Heart left ventricle (tissue), 13 donors: ENCODE results near the gene FTCDNL1.

Experiments
- CTCF ChIP-seq, 12 donors: fragments of 200-600 bp; sonication (generic) in 4 of 12; IDR thresholded peaks; one replicate each; pipeline versions ENCODE4 v1.5.0 to v1.8.0; 2018 to 2022; ENCODE audit warnings: antibody characterized with exemption in 12 of 12, mild to moderate bottlenecking in 5 of 12
- POLR2A ChIP-seq, 2 donors: fragments of 450-650 bp; IDR thresholded peaks; one replicate each; pipeline ENCODE4 v1.6.1; 2017; ENCODE audit warnings: antibody characterized with exemption in 2 of 2, mild to moderate bottlenecking in 2 of 2, moderate library complexity in 2 of 2
- donor health status: ischemic (EF 13 %, LVEDD 7.1; RV severe dilation, severe dysfunction).
- donor health status: DM: no; HTN: yes; CAD: no.
- donor health status: DM: no; HTN: no; CAD: no.
- donor health status: ischemic (EF 25% LVEDD 6.9; RV normal size, moderate dysfunction).
- donor health status: ischemic (EF 25% LVEDD 5.7; RV mildly dilated, moderate dysfunction).
- donor health status: ischemic (EF 35%, LVEDD 5.7; RV mildly dilated, moderate dysfunction).
- donor health status: nonischemic (EF 11% LVEDD 7.7; RV severe dilation, severe dysfunction).
- donor health status: DM: yes; HTN: yes; CAD: no.
- donor health status: PGD.
- donor health status: ischemic (EF 29% LVEDD 5.4; RV normal size, mild dysfunction).
- donor health status: nonischemic (EF 23%, LVEDD 6.1; RV moderate dilation, normal function).

- TF ChIP-seq CTCF (IDR thresholded peaks at IDR 0.05) (no peak), POLR2A (IDR thresholded peaks at IDR 0.05) (no peak)
These were observed 123.2 kb downstream of the FTCDNL1 start for GRCh38 chr2:199727801-199728200.
